GM18858 (cell line): Measurements from ENCODE around the gene SPATA31A3.
"Not testable (repeated sequence)": the region's sequence is repeated elsewhere in the genome, so short reads cannot be mapped to it uniquely, and the experiment has no call there.

ENCODE experiments used
- ATAC-seq: cut with Tn5 transposase; IDR thresholded peaks from one replicate; pipeline ENCODE4 v1.9.1; 2021; ENCODE audit not compliant: unreplicated experiment

Gene SPATA31A3

DNA sequence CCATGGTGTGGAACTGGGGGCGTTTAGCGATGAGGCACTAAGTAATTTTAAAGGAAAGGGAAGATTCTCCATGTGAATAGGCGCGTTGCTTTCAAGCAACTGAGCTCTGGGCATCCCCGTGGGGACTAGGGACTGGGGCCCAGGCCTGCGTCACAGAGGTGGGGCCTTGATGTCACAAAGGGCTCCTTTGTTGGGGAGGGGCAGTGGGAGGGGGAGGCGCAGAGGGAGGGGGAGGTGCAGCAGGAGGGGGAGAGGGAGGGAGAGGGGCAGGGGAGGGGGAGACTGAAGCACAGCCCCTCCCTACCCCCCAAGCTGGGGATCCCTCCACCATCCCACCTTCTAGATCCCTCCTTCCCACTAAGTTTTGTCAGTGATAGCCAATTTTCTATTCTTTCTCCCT lies at the start of gene SPATA31A3:
TSS of gene SPATA31A3 (minus strand) at position 101 of the 400 bp plus-strand sequence. CDS start at position 72, 29 bp downstream.
- not testable (repeated sequence) for ATAC-seq

- not testable (repeated sequence) for ATAC-seq
Measured at GRCh38 chr9:66952576-66952975, 39.8 kb downstream of the SPATA31A3 start.

DNA sequence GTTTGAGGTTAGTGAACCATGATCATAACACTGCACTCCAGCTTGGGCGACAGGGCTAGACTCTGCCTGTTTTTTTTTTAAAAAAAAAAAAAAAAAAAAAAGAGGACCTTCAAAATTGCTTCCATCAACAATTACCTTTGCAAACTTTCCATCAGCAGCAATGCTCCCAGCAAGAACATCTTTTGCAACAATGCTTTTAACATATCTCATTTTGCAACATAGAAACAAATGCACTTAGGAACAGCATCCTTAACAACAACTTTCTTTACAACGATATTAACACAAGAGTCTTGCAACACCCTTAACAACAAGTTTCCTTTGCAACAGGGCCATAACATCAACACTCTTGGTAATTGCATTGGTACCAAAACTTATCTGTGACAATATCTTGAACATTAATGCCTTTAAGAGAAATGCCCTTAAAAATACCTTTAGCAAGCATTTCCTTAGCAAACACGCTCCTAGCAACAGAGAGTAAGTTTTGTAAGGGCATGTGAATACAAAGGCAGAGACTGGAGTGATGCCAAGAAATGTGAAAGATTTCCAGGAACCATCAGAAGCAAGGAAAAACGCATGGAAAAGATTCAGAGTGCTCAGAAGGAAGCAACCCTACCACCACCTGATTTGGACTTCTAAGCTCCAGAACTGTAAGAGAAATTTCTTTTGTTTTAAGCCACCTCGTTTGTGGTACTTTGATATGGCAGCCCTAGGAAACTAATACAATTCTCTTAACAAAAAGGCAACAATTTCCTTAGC lies 49.8 kb downstream of the SPATA31A3 start:
- ATAC-seq = not testable (repeated sequence)

GRCh38 chr9:66939878-66940830 lies 52.2 kb downstream of the SPATA31A3 start:
- not testable (repeated sequence) for ATAC-seq

- not testable (repeated sequence) for ATAC-seq
Measured at GRCh38 chr9:66938322-66938721, 54.0 kb downstream of the SPATA31A3 start.

GRCh38 chr9:66937662-66938061 lies 54.7 kb downstream of the SPATA31A3 start:
- not testable (repeated sequence) for ATAC-seq
